BJ (cell line): ENCODE measurements around the gene GABRB1. TPM values are rescaled to one million over a fixed set of nuclear protein-coding genes. Genes with fewer than 3 reads are reported as not detected.

Experiments used
- CTCF ChIA-PET: fragments of 350-600 bp; formaldehyde crosslinking; extraction: SDS; loops from one replicate; lab custom pipeline; 2021; ENCODE audit warnings: antibody characterized with exemption, inconsistent platforms; lab: Yijun Ruan, JAX
- POLR2A ChIA-PET: fragments of 300-600 bp; sonication (Branson Sonifier 250); formaldehyde crosslinking; extraction: SDS; loops from one replicate; lab custom pipeline; 2021; ENCODE audit warnings: antibody characterized with exemption; lab: Charles Lee
- DNase-seq: peaks from one replicate; pipeline ENCODE4 v3.0.0-alpha.2; 2011; ENCODE audit warnings: low read depth
- H3K27me3 ChIP-seq: 2 replicates; pipeline ENCODE4 v1.6.0; 2011; ENCODE audit warnings: low read length; ENCODE audit not compliant: control insufficient read depth, insufficient read depth
- H3K36me3 ChIP-seq: 2 replicates; pipeline ENCODE4 v1.5.1; 2011; ENCODE audit warnings: low read length; ENCODE audit not compliant: control insufficient read depth, insufficient read depth
- H3K4me3 ChIP-seq: 2 replicates; pipeline ENCODE4 v1.5.1; 2011; ENCODE audit warnings: low read depth, mild to moderate bottlenecking, control low read depth, low read length
- CTCF ChIP-seq: IDR thresholded peaks from 2 replicates; pipeline ENCODE4 v1.5.1; 2011; ENCODE audit warnings: low read depth, mild to moderate bottlenecking, control low read depth, inconsistent platforms, low read length, moderate library complexity; ENCODE audit not compliant: insufficient read depth
- polyA plus RNA-seq: library from polyadenylated mRNA; depleted of rRNA; stranded (reverse); fragments of >200 nt; gene quantifications from 2 replicates; pipeline ENCODE4 v1.2.3, GENCODE V29; 2011

Gene GABRB1
- polyA plus RNA-seq, 1 experiment, result not detected

- Histone ChIP-seq H3K27me3 (no peaks in the 10 kb centered on the region), H3K36me3 (no peaks in the 10 kb centered on the region), H3K4me3 (no peak overlapping the region)
- CTCF ChIA-PET, result interaction anchor here (0.6 kb wide), 2 partner anchors 23 to 77 kb away, joined by 3 to 4 read pairs; no protein-coding TSS in a partner anchor
- POLR2A ChIA-PET, result interaction anchor here (0.6 kb wide), 1 partner anchor 225 kb away, joined by 5 read pairs; no protein-coding TSS in a partner anchor
- TF ChIP-seq CTCF, result no peak
- no peak for DNase-seq
Measured at GRCh38 chr4:47010912-47011446, 20.4 kb upstream of the GABRB1 start.

GRCh38 chr4:47012676-47013075 lies 18.7 kb upstream of the GABRB1 start:
- no peak for DNase-seq
- H3K4me3 ChIP-seq, result no peak overlapping the region
- ChIA-PET POLR2A (no interaction called here), CTCF (no interaction called here)
- H3K36me3 ChIP-seq, result no peaks in the 10 kb centered on the region
- no peaks in the 10 kb centered on the region for H3K27me3 ChIP-seq
- no peak for TF ChIP-seq CTCF

GRCh38 chr4:47013373-47013772 lies 18.0 kb upstream of the GABRB1 start:
- CTCF ChIA-PET, result no interaction called here

GRCh38 chr4:47017081-47017480 lies 14.3 kb upstream of the GABRB1 start:
- CTCF ChIA-PET, result no interaction called here
- POLR2A ChIA-PET, result no interaction called here
- no peaks in the 10 kb centered on the region for H3K36me3 ChIP-seq
- no peak for TF ChIP-seq CTCF
- H3K4me3 ChIP-seq, result no peak overlapping the region
- DNase-seq, result no peak
- no peaks in the 10 kb centered on the region for H3K27me3 ChIP-seq

More at GRCh38 chr4:47013373-47013772, 18.0 kb upstream of the GABRB1 start:
- no peak for TF ChIP-seq CTCF
- no peaks in the 10 kb centered on the region for H3K27me3 ChIP-seq
- no peak overlapping the region for H3K4me3 ChIP-seq
- DNase-seq, result no peak
- POLR2A ChIA-PET, result no interaction called here
- no peaks in the 10 kb centered on the region for H3K36me3 ChIP-seq

GRCh38 chr4:47017494-47017893 lies 13.9 kb upstream of the GABRB1 start:
- CTCF ChIA-PET, result no interaction called here

More at GRCh38 chr4:47017494-47017893, 13.9 kb upstream of the GABRB1 start:
- H3K27me3 ChIP-seq, result no peaks in the 10 kb centered on the region
- no peaks in the 10 kb centered on the region for H3K36me3 ChIP-seq
- TF ChIP-seq CTCF, result no peak
- POLR2A ChIA-PET, result no interaction called here
- DNase-seq, result no peak
- H3K4me3 ChIP-seq, result no peak overlapping the region
